Measurements from ENCODE around the gene DENND11.

- no peak for TF ChIP-seq ZNF274 (IDR thresholded peaks at IDR 0.05; ENCODE audit: low read depth, low read length)
- no peak for TF ChIP-seq SUZ12 (IDR thresholded peaks at IDR 0.05; ENCODE audit: extremely low read depth, insufficient read depth, insufficient read length)
These were observed 926 bp upstream of the DENND11 start for GRCh38 chr7:141702892-141703291.
